Thymus (tissue), 11 donors: ENCODE measurements around the gene NAGPA. TPM values are rescaled to one million over a fixed set of nuclear protein-coding genes. Genes with fewer than 3 reads are reported as not detected.

Source experiments
- DNase-seq, 9 donors: peaks; one replicate each; pipeline ENCODE4 v3.0.0-alpha.2; 2013; ENCODE audit warnings: low spot score in 9 of 9, low read depth in 6 of 9, missing footprints in 1 of 9
- H3K27ac ChIP-seq, 2 donors: one replicate each; pipeline ENCODE4 v1.5.1; 2013; ENCODE audit warnings: control low read depth in 1 of 2, low read depth in 1 of 2, low read length in 1 of 2, mild to moderate bottlenecking in 1 of 2, moderate library complexity in 1 of 2
- H3K27me3 ChIP-seq, 2 donors: one replicate each; pipeline ENCODE4 v1.5.1; 2013; ENCODE audit warnings: low read length in 1 of 2; ENCODE audit not compliant: control insufficient read depth in 2 of 2, insufficient read depth in 1 of 2
- H3K36me3 ChIP-seq, 2 donors: one replicate each; pipeline ENCODE4 v1.5.1; 2013; ENCODE audit warnings: low read length in 1 of 2, mild to moderate bottlenecking in 1 of 2, moderate library complexity in 1 of 2; ENCODE audit not compliant: control insufficient read depth in 2 of 2, insufficient read depth in 2 of 2
- H3K4me1 ChIP-seq, 2 donors: one replicate each; pipeline ENCODE4 v1.5.1; 2013; ENCODE audit warnings: low read length in 2 of 2; ENCODE audit not compliant: control insufficient read depth in 2 of 2, insufficient read depth in 2 of 2
- H3K4me3 ChIP-seq, 2 donors: one replicate each; pipeline ENCODE4 v1.5.1; 2013; ENCODE audit warnings: low read length in 2 of 2, control low read depth in 1 of 2, mild to moderate bottlenecking in 1 of 2
- H3K9me3 ChIP-seq, 2 donors: one replicate each; pipeline ENCODE4 v1.5.1; 2013; ENCODE audit warnings: low read length in 1 of 2, mild to moderate bottlenecking in 1 of 2; ENCODE audit not compliant: control insufficient read depth in 2 of 2, insufficient read depth in 1 of 2
- WGBS: extraction: QIAGEN DNeasy Blood & Tissue Kit; methylation state at CpG from one replicate; pipeline ENCODE4 v1.1.7; 2013; 5-methylcytosine and 5-hydroxymethylcytosine counted together
- polyA plus RNA-seq: library from polyadenylated mRNA; stranded (reverse); fragments of 200-250 nt; gene quantifications from one replicate; pipeline ENCODE4 v1.2.3, GENCODE V29; 2013
- total RNA-seq: library from RNA; stranded (reverse); fragments of 120-200 nt; gene quantifications from one replicate; pipeline ENCODE4 v1.2.4, GENCODE V29; 2013
- donor health status: healthy.

NAGPA gene
- total and polyA plus RNA-seq, 2 donors: 6.7 to 10.3 TPM

- no peaks in the 10 kb centered on the region for H3K36me3 ChIP-seq
- WGBS: 89% methylated on average over 8 of the region's 8 CpGs
- H3K4me1 ChIP-seq: peaks cover 0 to 21% of the 10 kb centered on the region in 2 donors
- peaks cover 0 to 1% of the 10 kb centered on the region in 2 donors for H3K9me3 ChIP-seq
- no peak overlapping the region for H3K27ac ChIP-seq
- no peak overlapping the region for H3K4me3 ChIP-seq
- no peaks in the 10 kb centered on the region for H3K27me3 ChIP-seq
- no peak for DNase-seq
Observed at GRCh38 chr16:5065326-5065725, 31.6 kb upstream of the NAGPA start.

GRCh38 chr16:5064915-5065314, 31.2 kb upstream of the NAGPA start:
- Histone ChIP-seq H3K27me3 (no peaks in the 10 kb centered on the region), H3K36me3 (no peaks in the 10 kb centered on the region), H3K4me3 (no peak overlapping the region), H3K9me3 (no peaks in the 10 kb centered on the region), H3K4me1 (peaks cover 0 to 23% of the 10 kb centered on the region in 2 donors), H3K27ac (no peak overlapping the region)
- DNase-seq: peak in 1 of 9 donors; percentile 10
- 88% methylated on average over 7 of the region's 7 CpGs for WGBS

GRCh38 chr16:5062790-5063765, 29.3 kb upstream of the NAGPA start:
- WGBS: 84% methylated on average over 19 of the region's 19 CpGs
- Histone ChIP-seq H3K9me3 (peaks cover 0 to 4% of the 10 kb centered on the region in 2 donors), H3K4me1 (peaks cover 0 to 26% of the 10 kb centered on the region in 2 donors), H3K27me3 (no peaks in the 10 kb centered on the region), H3K4me3 (no peak overlapping the region), H3K27ac (no peak overlapping the region), H3K36me3 (no peaks in the 10 kb centered on the region)
- DNase-seq: peak in 1 of 9 donors; percentile 38

GRCh38 chr16:5062051-5062450, 28.3 kb upstream of the NAGPA start:
- 94% methylated on average over 11 of the region's 11 CpGs for WGBS
- H3K27me3 ChIP-seq: no peaks in the 10 kb centered on the region
- DNase-seq: no peak

GRCh38 chr16:5060073-5060641, 26.4 kb upstream of the NAGPA start:
- H3K4me1 ChIP-seq: peaks cover 0 to 16% of the 10 kb centered on the region in 2 donors
- H3K4me3 ChIP-seq: no peak overlapping the region
- H3K9me3 ChIP-seq: peaks cover 0 to 4% of the 10 kb centered on the region in 2 donors
- WGBS: 98% methylated on average over 10 of the region's 10 CpGs
- H3K27ac ChIP-seq: no peak overlapping the region
- no peaks in the 10 kb centered on the region for H3K36me3 ChIP-seq
- DNase-seq: no peak
- H3K27me3 ChIP-seq: no peaks in the 10 kb centered on the region

More at GRCh38 chr16:5062051-5062450, 28.3 kb upstream of the NAGPA start:
- Histone ChIP-seq H3K4me1 (peaks cover 0 to 26% of the 10 kb centered on the region in 2 donors), H3K9me3 (peaks cover 0 to 4% of the 10 kb centered on the region in 2 donors), H3K4me3 (no peak overlapping the region), H3K27ac (no peak overlapping the region), H3K36me3 (no peaks in the 10 kb centered on the region)

GRCh38 chr16:5059386-5060072, 25.8 kb upstream of the NAGPA start:
- Histone ChIP-seq H3K27ac (no peak overlapping the region), H3K27me3 (no peaks in the 10 kb centered on the region), H3K36me3 (no peaks in the 10 kb centered on the region), H3K4me3 (no peak overlapping the region), H3K9me3 (peaks cover 0 to 4% of the 10 kb centered on the region in 2 donors), H3K4me1 (peaks cover 0 to 11% of the 10 kb centered on the region in 2 donors)
- 91% methylated on average over 6 of the region's 6 CpGs for WGBS
- DNase-seq: no peak

GRCh38 chr16:5058476-5058875, 24.7 kb upstream of the NAGPA start:
- no peak for DNase-seq
- Histone ChIP-seq H3K9me3 (peaks cover 0 to 4% of the 10 kb centered on the region in 2 donors), H3K27me3 (no peaks in the 10 kb centered on the region), H3K4me3 (no peak overlapping the region), H3K4me1 (peaks cover 0 to 9% of the 10 kb centered on the region in 2 donors), H3K36me3 (no peaks in the 10 kb centered on the region), H3K27ac (no peak overlapping the region)
- WGBS: 91% methylated on average over 7 of the region's 7 CpGs

- Histone ChIP-seq H3K27ac (no peak overlapping the region), H3K9me3 (peaks cover 0 to 4% of the 10 kb centered on the region in 2 donors), H3K27me3 (no peaks in the 10 kb centered on the region), H3K4me1 (peaks cover 0 to 9% of the 10 kb centered on the region in 2 donors), H3K36me3 (no peaks in the 10 kb centered on the region), H3K4me3 (no peak overlapping the region)
- 11% methylated on average over 11 of the region's 11 CpGs for WGBS
- DNase-seq: peak in 6 of 9 donors; percentile 11 to 75 (median 52)
Observed at GRCh38 chr16:5056352-5056751, 22.6 kb upstream of the NAGPA start.
